Activated CD8-positive, alpha-beta T cell treated with anti-CD3 and anti-CD28 coated beads for 36 hours (primary cell): Measurements from ENCODE around the gene AFF2. TPM values are rescaled to one million over a fixed set of nuclear protein-coding genes. Genes with fewer than 3 reads are reported as not detected.

Source experiments
- ATAC-seq: fragments of 200-7000 bp; cut with Tn5 transposase; one replicate; pipeline ENCODE4 v1.10.0; 2021; ENCODE audit warnings: mild to moderate bottlenecking, moderate library complexity
- CTCF ChIA-PET: fragments of 350-600 bp; sonication (Branson Sonifier 250); formaldehyde crosslinking; loops from one replicate; lab custom pipeline; 2021; ENCODE audit warnings: antibody characterized with exemption; lab: Charles Lee
- POLR2A ChIA-PET: fragments of 350-600 bp; sonication (Branson Sonifier 250); formaldehyde crosslinking; loops from one replicate; lab custom pipeline; 2021; ENCODE audit warnings: antibody characterized with exemption; lab: Charles Lee
- DNase-seq: peaks from one replicate; pipeline ENCODE4 v3.0.0-alpha.2; 2020
- H3K27ac Mint-ChIP-seq: one replicate; pipeline ENCODE4 v1.8.0; 2021; ENCODE audit warnings: mild to moderate bottlenecking, mixed read lengths
- H3K27me3 Mint-ChIP-seq: one replicate; pipeline ENCODE4 v1.8.0; 2021; ENCODE audit warnings: mixed read lengths
- H3K36me3 Mint-ChIP-seq: one replicate; pipeline ENCODE4 v1.8.0; 2021; ENCODE audit warnings: low read depth, mixed read lengths
- H3K4me1 Mint-ChIP-seq: one replicate; pipeline ENCODE4 v1.8.0; 2021; ENCODE audit warnings: low read depth, mixed read lengths
- H3K4me3 Mint-ChIP-seq: one replicate; pipeline ENCODE4 v1.8.0; 2021; ENCODE audit warnings: mild to moderate bottlenecking, moderate library complexity, mixed read lengths
- H3K9me3 Mint-ChIP-seq: one replicate; pipeline ENCODE4 v1.8.0; 2021; ENCODE audit warnings: mixed read lengths
- intact Hi-C: fragments of 100-400 bp; cut with micrococcal nuclease; formaldehyde crosslinking; loops from one replicate; pipeline ENCODE4 v1.10.0; 2022
- total RNA-seq, 2 experiments: library from RNA; stranded (reverse); gene quantifications; one replicate each; pipeline ENCODE4 v1.2.3, GENCODE V29; 2021
- TF ChIP-seq, protein P1 (sequence below): fragments of 200-600 bp; IDR thresholded peaks from one replicate; pipeline ENCODE4 v1.8.0; 2022; ENCODE audit warnings: antibody characterized with exemption, mild to moderate bottlenecking

Gene AFF2
- total RNA-seq, 2 experiments from 2014 or later, result 1.3 to 1.7 TPM

DNA sequence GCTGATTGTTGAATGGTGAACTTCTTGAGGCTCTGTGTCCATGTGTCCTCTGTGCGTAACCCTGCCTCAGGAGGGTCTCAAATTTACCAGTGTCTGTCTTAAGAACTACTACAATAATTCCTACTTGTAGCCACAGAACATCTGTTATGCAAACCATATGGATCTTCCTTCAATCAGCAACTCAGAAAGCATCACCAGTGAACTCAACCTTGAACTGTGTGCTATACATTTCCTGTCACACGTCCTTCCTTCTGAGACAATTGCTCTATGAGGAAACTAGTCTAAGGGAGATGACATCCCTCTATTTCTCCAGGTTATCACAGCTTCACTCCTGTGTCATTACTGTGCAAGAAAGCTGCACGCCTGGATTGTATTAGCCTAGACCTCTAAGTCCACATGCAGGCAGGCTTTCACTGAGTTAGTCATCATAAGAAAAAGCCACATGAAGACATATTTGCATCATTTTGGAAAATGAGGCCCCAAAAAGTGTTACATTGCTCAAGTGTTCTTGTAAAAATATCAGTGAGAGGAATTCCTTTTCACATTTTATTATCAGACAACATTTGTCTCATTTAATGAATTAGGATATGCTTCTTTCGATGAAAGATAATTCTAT, 157.8 kb downstream of the AFF2 start:
- Mint-ChIP-seq H3K4me1 (peaks cover 3% of the 10 kb centered on the region), H3K27ac (no peak overlapping the region), H3K27me3 (no peaks in the 10 kb centered on the region), H3K9me3 (no peaks in the 10 kb centered on the region), H3K36me3 (no peaks in the 10 kb centered on the region), H3K4me3 (no peak overlapping the region)
- ATAC-seq (no peak), DNase-seq (no peak)
- TF ChIP-seq, protein P1, sequence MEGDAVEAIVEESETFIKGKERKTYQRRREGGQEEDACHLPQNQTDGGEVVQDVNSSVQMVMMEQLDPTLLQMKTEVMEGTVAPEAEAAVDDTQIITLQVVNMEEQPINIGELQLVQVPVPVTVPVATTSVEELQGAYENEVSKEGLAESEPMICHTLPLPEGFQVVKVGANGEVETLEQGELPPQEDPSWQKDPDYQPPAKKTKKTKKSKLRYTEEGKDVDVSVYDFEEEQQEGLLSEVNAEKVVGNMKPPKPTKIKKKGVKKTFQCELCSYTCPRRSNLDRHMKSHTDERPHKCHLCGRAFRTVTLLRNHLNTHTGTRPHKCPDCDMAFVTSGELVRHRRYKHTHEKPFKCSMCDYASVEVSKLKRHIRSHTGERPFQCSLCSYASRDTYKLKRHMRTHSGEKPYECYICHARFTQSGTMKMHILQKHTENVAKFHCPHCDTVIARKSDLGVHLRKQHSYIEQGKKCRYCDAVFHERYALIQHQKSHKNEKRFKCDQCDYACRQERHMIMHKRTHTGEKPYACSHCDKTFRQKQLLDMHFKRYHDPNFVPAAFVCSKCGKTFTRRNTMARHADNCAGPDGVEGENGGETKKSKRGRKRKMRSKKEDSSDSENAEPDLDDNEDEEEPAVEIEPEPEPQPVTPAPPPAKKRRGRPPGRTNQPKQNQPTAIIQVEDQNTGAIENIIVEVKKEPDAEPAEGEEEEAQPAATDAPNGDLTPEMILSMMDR, result no peak
- POLR2A ChIA-PET, result no interaction called here
- intact Hi-C loops, result no loop called here
- CTCF ChIA-PET, result no interaction called here

DNA sequence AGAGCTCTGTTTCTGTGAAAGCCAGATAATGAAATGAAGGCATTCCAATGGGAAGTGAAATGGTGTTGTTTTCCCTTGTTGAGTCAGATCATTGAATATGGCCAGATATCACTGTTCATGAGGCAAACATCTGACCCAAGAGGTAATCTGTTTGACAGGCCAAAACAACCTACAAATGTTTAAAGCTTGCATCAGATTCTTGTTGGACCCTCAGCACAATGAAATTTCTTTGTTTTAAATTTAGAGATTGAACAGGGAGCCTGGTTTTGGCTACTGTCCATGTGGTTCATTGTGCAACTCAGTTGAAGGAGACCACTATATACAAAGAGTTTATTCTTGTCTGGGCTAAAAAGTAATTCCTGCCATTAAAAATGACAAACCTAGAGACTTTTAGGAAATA, 159.1 kb downstream of the AFF2 start:
- no peaks in the 10 kb centered on the region for H3K36me3 Mint-ChIP-seq
- H3K27me3 Mint-ChIP-seq, result no peaks in the 10 kb centered on the region

DNA sequence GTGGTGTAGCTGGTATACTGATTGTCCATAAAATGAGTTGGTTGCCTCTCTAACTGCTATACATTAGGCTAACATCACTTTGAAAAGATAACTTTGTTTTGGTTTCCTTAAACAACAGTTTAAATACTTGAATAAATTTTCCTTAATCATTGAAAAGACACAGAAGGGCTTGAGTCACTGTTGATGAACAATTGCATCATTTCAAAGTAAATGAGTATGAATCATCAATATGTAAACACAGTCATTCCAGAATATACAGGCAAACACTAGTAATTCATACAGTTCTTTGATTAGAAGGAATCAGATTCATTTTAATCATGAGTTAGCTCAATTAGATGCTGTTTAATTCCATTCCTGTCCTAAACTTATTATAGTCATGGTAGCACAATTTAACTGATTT, 160.6 kb downstream of the AFF2 start:
- intact Hi-C loops, result no loop called here
- CTCF ChIA-PET, result interaction anchor here (1.1 kb wide), 1 partner anchor 18 kb away, joined by 3 read pairs; no protein-coding TSS in a partner anchor
- no peaks in the 10 kb centered on the region for H3K27me3 Mint-ChIP-seq

More for the DNA sequence above, 159.1 kb downstream of the AFF2 start:
- no peak overlapping the region for H3K4me3 Mint-ChIP-seq
- ATAC-seq (no peak), DNase-seq (no peak)
- no peaks in the 10 kb centered on the region for H3K9me3 Mint-ChIP-seq
- ChIA-PET POLR2A (no interaction called here), CTCF (interaction anchor here (1.5 kb wide), 1 partner anchor 811 kb away, joined by 4 read pairs; no protein-coding TSS in a partner anchor)
- H3K27ac Mint-ChIP-seq, result no peak overlapping the region
- TF ChIP-seq, protein P1, result no peak
- peaks cover 3% of the 10 kb centered on the region for H3K4me1 Mint-ChIP-seq
- intact Hi-C loops, result no loop called here

DNA sequence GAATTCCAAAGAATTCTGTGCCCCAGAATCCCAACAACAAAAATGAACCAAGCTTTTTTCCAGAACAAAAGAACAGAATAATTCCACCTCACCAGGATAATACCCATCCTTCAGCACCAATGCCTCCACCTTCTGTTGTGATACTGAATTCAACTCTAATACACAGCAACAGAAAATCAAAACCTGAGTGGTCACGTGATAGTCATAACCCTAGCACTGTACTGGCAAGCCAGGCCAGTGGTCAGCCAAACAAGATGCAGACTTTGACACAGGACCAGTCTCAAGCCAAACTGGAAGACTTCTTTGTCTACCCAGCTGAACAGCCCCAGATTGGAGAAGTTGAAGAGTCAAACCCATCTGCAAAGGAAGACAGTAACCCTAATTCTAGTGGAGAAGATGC, 161.6 kb downstream of the AFF2 start:
- DNase-seq, result no peak
- ATAC-seq, result no peak
- Mint-ChIP-seq H3K4me1 (peaks cover 3% of the 10 kb centered on the region), H3K27me3 (no peaks in the 10 kb centered on the region), H3K36me3 (no peaks in the 10 kb centered on the region), H3K27ac (no peak overlapping the region), H3K4me3 (no peak overlapping the region), H3K9me3 (peaks cover 3% of the 10 kb centered on the region)
- intact Hi-C loops, result no loop called here
- TF ChIP-seq, protein P1, result no peak
- ChIA-PET CTCF (interaction anchor here (1.1 kb wide), 1 partner anchor 17 kb away, joined by 3 read pairs; no protein-coding TSS in a partner anchor), POLR2A (no interaction called here)

More for the DNA sequence above, 160.6 kb downstream of the AFF2 start:
- TF ChIP-seq, protein P1, result no peak
- Mint-ChIP-seq H3K4me1 (peaks cover 3% of the 10 kb centered on the region), H3K36me3 (no peaks in the 10 kb centered on the region), H3K4me3 (no peak overlapping the region), H3K9me3 (peaks cover 3% of the 10 kb centered on the region), H3K27ac (no peak overlapping the region)
- POLR2A ChIA-PET, result no interaction called here
- ATAC-seq (no peak), DNase-seq (no peak)

DNA sequence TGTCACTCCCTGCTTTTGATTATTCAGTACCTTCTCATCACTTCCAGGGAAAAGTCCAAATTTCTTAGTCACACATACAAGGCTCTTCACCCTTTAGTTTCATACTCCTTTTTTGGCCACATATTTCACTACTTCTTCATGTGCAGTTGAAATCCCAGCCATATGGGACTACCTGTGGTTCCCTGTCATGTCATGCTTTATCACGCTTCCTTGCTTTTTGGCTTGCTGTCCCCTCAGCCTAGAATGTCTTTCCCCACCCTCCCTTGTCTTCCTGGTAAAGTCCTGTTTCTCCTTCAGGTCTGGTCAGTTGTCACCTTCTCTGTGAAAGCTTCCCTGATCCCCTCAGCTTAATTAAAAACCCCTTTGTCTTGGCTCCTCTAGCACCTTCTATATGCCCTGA, 163.8 kb downstream of the AFF2 start:
- Mint-ChIP-seq H3K9me3 (peaks cover 11% of the 10 kb centered on the region), H3K4me1 (no peaks in the 10 kb centered on the region), H3K4me3 (no peak overlapping the region), H3K27ac (no peak overlapping the region), H3K36me3 (no peaks in the 10 kb centered on the region), H3K27me3 (no peaks in the 10 kb centered on the region)
- DNase-seq (no peak), ATAC-seq (no peak)
- POLR2A ChIA-PET, result no interaction called here
- CTCF ChIA-PET, result no interaction called here
- TF ChIP-seq, protein P1, result no peak
- intact Hi-C loops, result no loop called here
